HL-60 (cell line): Measurements from ENCODE around the gene ZBTB8A.
A peak's percentile ranks its signal among the peaks of the same experiment; 100 is the strongest.

Experiments used
- DNase-seq, 2 experiments: peaks; one replicate each; pipeline ENCODE4 v3.0.0-alpha.2; 2010 to 2020; ENCODE audit warnings: low read depth in 1 of 2, low spot score in 1 of 2
- H3K27ac ChIP-seq: fragments of 250-450 bp; sonication (Bioruptor Pico); replicated peaks from 2 replicates; pipeline ENCODE4 v1.5.1; 2020; ENCODE audit warnings: mild to moderate bottlenecking, moderate library complexity
- H3K27me3 ChIP-seq: fragments of 250-450 bp; sonication (Bioruptor Pico); 2 replicates; pipeline ENCODE4 v1.5.1; 2021; ENCODE audit warnings: mild to moderate bottlenecking, moderate library complexity; ENCODE audit not compliant: insufficient read depth, poor library complexity, severe bottlenecking
- H3K4me3 ChIP-seq: replicated peaks from 2 replicates; pipeline ENCODE4 v1.5.1; 2011; ENCODE audit warnings: mild to moderate bottlenecking, control low read depth, low read length; ENCODE audit not compliant: insufficient read depth
- GABPA ChIP-seq: IDR thresholded peaks from 2 replicates; pipeline ENCODE4 v1.6.1; 2012; ENCODE audit warnings: low read depth
- POLR2AphosphoS5 ChIP-seq: IDR thresholded peaks from 2 replicates; pipeline ENCODE4 v1.6.1; 2012; ENCODE audit warnings: low read depth
- SPI1 ChIP-seq: IDR thresholded peaks from 2 replicates; pipeline ENCODE4 v1.6.1; 2012; ENCODE audit warnings: low read depth, mild to moderate bottlenecking, borderline replicate concordance
- TF ChIP-seq, protein P1 (sequence below): IDR thresholded peaks from one replicate; pipeline ENCODE4 v1.5.1; 2011; ENCODE audit warnings: low read length, control low read depth, inconsistent platforms; ENCODE audit not compliant: insufficient read depth
- TF ChIP-seq, protein P2 (sequence below): IDR thresholded peaks from 2 replicates; pipeline ENCODE4 v1.6.1; 2012; ENCODE audit warnings: low read depth; ENCODE audit not compliant: insufficient replicate concordance

ZBTB8A gene

DNA sequence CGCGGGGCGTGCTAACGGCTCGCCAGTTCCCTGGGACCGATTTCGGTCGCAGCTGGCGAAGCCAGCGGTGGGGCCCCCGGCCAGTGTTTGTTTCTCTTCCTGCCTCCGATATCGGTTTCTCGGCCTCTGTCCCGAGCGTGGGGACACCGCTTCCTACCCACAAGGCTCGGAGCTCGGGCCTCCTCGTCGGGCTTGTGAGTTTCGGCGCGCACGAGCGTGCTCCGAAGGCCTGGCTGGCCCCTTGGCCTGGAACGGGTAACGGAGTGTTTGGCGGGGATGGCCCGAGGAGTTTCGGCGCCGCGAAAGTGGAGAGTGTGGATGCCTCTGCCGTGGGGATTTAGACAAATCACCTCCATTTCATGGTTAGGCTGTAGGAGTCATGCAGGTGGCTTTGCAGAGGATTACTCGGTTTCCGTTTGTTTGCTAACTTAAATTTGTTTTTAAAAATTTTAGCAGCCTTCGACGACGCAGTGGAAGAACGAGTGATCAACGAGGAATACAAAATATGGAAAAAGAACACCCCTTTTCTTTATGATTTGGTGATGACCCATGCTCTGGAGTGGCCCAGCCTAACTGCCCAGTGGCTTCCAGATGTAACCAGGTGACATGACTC lies 112.3 kb downstream of the ZBTB8A start:
- peak overlapping the region; percentile 64 for H3K4me3 ChIP-seq
- TF ChIP-seq, protein P1, sequence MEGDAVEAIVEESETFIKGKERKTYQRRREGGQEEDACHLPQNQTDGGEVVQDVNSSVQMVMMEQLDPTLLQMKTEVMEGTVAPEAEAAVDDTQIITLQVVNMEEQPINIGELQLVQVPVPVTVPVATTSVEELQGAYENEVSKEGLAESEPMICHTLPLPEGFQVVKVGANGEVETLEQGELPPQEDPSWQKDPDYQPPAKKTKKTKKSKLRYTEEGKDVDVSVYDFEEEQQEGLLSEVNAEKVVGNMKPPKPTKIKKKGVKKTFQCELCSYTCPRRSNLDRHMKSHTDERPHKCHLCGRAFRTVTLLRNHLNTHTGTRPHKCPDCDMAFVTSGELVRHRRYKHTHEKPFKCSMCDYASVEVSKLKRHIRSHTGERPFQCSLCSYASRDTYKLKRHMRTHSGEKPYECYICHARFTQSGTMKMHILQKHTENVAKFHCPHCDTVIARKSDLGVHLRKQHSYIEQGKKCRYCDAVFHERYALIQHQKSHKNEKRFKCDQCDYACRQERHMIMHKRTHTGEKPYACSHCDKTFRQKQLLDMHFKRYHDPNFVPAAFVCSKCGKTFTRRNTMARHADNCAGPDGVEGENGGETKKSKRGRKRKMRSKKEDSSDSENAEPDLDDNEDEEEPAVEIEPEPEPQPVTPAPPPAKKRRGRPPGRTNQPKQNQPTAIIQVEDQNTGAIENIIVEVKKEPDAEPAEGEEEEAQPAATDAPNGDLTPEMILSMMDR: no peak
- no peak for TF ChIP-seq GABPA
- no peak; the same call in 1 of the 2 replicates for TF ChIP-seq POLR2AphosphoS5
- DNase-seq: no peak
- H3K27ac ChIP-seq: peak overlapping the region; percentile 99
- no peaks in the 10 kb centered on the region for H3K27me3 ChIP-seq

DNA sequence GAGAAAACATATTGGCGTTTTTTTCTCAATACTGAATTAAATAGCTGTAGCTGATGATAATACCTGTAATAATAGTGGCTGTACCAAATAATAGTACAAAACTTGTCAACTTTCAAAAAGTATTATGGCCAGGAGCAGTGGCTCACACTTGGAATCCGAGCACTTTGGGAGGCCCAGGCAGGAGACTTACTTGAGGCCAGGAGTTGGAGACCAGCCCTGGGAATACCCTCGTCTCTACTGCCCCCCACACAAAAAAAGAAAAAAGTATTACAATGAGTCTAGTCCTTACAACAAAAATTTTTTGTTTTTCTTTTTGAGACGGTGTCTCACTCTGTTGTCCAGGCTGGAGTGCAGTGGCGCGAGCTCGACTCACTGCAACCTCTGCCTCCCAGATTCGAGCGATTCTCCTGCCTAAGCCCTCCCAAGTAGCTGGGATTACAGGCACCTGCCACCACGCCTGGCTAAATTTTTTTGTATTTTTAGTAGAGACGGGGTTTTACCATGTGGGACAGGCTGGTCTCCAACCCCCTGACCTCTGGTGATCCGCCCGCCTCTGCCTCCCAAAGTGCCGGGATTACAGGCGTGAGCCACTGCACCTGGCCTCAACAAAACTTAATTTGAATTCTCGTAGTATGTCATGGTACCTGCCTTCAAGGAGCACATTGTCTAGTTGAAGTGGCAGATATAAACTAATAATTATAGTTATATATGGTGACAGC lies 113.2 kb downstream of the ZBTB8A start:
- peak overlapping the region; percentile 99 for H3K27ac ChIP-seq
- TF ChIP-seq, protein P1: no peak
- TF ChIP-seq, protein P2, sequence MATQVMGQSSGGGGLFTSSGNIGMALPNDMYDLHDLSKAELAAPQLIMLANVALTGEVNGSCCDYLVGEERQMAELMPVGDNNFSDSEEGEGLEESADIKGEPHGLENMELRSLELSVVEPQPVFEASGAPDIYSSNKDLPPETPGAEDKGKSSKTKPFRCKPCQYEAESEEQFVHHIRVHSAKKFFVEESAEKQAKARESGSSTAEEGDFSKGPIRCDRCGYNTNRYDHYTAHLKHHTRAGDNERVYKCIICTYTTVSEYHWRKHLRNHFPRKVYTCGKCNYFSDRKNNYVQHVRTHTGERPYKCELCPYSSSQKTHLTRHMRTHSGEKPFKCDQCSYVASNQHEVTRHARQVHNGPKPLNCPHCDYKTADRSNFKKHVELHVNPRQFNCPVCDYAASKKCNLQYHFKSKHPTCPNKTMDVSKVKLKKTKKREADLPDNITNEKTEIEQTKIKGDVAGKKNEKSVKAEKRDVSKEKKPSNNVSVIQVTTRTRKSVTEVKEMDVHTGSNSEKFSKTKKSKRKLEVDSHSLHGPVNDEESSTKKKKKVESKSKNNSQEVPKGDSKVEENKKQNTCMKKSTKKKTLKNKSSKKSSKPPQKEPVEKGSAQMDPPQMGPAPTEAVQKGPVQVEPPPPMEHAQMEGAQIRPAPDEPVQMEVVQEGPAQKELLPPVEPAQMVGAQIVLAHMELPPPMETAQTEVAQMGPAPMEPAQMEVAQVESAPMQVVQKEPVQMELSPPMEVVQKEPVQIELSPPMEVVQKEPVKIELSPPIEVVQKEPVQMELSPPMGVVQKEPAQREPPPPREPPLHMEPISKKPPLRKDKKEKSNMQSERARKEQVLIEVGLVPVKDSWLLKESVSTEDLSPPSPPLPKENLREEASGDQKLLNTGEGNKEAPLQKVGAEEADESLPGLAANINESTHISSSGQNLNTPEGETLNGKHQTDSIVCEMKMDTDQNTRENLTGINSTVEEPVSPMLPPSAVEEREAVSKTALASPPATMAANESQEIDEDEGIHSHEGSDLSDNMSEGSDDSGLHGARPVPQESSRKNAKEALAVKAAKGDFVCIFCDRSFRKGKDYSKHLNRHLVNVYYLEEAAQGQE: no peak
- no peak for TF ChIP-seq GABPA
- no peak for TF ChIP-seq SPI1
- TF ChIP-seq POLR2AphosphoS5: no peak
- peak overlapping the region; percentile 64 for H3K4me3 ChIP-seq
- no peaks in the 10 kb centered on the region for H3K27me3 ChIP-seq
- DNase-seq: no peak
